ENCODE results near the gene ATP8B4. TPM values are rescaled to one million over a fixed set of nuclear protein-coding genes. Genes with fewer than 3 reads are reported as not detected.

Gene ATP8B4
- total RNA-seq, 1 donor: 90.2 TPM

DNA sequence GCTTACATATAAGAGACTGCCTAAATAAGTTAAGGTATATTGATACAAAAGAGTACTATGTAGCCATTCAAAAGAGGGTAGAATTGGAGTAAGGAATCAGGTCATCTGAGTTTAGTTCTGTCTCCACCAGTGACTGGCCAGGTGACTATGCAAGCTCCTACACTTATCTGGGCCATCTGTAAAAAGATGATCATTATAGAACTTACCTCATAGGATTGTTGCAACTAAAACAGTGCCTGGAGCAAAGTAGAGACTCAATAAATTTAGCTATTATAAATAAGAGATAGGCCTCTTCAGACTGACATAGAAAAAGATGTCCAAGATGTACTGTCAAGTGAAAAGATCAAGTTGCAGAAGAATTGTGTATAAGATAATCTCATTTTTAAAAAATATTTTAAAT is 1.7 kb upstream of the ATP8B4 start:
- TF ChIP-seq, protein P1, sequence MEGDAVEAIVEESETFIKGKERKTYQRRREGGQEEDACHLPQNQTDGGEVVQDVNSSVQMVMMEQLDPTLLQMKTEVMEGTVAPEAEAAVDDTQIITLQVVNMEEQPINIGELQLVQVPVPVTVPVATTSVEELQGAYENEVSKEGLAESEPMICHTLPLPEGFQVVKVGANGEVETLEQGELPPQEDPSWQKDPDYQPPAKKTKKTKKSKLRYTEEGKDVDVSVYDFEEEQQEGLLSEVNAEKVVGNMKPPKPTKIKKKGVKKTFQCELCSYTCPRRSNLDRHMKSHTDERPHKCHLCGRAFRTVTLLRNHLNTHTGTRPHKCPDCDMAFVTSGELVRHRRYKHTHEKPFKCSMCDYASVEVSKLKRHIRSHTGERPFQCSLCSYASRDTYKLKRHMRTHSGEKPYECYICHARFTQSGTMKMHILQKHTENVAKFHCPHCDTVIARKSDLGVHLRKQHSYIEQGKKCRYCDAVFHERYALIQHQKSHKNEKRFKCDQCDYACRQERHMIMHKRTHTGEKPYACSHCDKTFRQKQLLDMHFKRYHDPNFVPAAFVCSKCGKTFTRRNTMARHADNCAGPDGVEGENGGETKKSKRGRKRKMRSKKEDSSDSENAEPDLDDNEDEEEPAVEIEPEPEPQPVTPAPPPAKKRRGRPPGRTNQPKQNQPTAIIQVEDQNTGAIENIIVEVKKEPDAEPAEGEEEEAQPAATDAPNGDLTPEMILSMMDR (IDR thresholded peaks at IDR 0.05; ENCODE audit: insufficient read depth, low read depth, low read length): no peak
- peak; percentile 4 for DNase-seq (ENCODE audit: low read depth)
- no peak overlapping the region for H3K4me3 ChIP-seq (ENCODE audit: low read depth, low read length)

DNA sequence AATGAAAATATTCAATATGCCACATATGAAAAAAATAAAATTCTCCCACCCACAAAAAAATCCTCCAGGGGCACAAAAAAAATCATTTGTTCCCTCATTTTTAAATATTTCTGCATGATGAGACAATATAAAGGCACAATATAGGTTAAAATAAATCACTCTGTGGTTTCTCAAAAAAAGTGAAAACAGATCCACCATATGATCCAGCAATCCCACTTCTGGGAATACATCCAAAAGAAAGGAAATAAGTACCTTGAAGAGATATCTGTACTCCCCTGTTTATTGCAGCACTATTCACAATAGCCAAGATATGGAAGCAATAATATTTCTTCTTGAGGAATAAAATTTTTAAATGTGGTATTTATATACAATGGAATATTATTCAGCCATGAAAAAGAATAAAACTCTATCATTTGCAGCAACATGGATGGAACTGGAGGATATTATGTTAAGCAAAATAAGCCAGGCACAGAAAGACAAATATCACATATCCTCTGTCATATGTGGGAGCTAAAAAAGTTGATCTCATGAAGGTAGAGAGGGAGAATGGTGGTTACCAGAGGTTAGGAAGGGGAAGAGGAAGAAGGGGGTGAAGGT is 1.5 kb downstream of the ATP8B4 start:
- no peak overlapping the region for H3K4me3 ChIP-seq (ENCODE audit: low read depth, low read length)
- no peak for DNase-seq (ENCODE audit: low read depth)
- TF ChIP-seq, protein P1 (IDR thresholded peaks at IDR 0.05; ENCODE audit: insufficient read depth, low read depth, low read length): no peak

DNA sequence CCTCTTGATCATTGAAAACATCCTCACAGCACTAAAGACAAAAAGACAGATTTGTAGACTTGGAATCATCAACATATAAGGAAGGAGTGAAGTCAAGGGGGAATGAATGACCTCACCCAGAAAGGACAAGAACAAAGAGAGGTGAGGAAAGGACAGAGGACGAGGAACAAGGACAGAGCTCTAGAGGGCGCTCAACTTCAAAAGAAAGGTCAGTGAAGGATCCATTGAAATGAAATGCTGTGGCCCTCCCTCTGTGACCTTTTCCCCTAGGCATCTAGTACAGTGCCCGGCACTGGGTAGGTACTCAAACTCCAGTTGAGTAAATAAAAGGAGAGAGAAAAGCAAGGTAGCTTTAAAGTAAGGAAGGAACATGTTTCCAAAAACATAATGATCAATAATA is 2.6 kb downstream of the ATP8B4 start:
- TF ChIP-seq, protein P1 (IDR thresholded peaks at IDR 0.05; ENCODE audit: insufficient read depth, low read depth, low read length): peak; percentile 55
- peak; percentile 39 for DNase-seq (ENCODE audit: low read depth)
- no peak overlapping the region for H3K4me3 ChIP-seq (ENCODE audit: low read depth, low read length)

DNA sequence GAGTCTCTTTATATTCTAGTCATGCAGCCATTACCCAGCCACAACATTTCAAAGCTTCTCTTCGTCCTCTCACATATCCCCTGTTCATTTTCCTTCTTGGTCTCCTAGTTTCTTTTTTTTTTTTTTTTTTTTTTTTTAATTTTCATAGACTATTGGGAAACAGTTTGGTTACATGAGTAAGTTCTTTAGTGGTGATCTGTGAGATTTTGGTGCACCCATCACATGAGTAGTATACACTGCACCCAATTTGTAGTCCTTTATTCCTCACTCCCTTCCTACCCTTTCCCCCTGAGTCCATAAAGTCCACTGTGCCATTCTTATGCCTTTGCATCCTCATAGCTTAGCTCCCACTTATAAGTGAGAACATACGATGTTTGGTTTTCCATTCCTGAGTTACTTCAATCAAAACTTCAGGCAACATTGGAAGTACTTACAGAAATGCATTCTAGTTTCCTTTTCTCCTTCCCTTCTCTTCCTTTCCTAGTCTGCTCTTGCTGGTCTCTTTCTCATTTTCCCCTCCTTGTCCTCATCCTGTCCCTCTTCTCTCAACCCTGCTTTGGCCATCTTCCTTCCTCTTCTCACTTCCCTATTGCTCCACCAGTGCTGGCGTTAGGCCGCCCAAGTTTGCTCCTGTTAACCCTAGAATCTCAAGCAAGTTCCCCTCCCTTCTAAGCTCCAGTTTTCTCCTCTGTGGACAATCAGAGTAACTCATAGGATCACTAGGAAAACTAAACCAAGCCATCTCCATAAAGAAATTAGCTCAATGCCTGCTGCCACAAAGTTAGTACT is 4.8 kb downstream of the ATP8B4 start:
- no peak overlapping the region for H3K4me3 ChIP-seq (ENCODE audit: low read depth, low read length)
- TF ChIP-seq, protein P1 (IDR thresholded peaks at IDR 0.05; ENCODE audit: insufficient read depth, low read depth, low read length): no peak
- DNase-seq (ENCODE audit: low read depth): no peak

DNA sequence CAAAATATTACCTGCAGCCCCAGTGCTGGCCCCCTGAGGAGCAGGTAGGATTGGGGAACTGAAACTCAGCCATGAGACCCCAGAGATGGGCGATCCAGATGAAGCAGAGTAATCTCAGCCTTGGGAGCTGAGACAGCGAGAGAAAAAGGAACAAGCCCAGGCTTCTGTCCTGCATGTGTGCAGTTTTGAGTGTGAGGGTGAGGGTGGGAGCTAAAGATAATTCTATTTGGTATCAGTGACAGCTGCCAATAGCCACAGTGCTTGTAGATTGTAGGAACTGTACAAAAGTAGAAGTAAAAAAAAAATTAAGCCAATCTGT is 5.9 kb downstream of the ATP8B4 start:
- H3K4me3 ChIP-seq (ENCODE audit: low read depth, low read length): no peak overlapping the region
- TF ChIP-seq, protein P1 (IDR thresholded peaks at IDR 0.05; ENCODE audit: insufficient read depth, low read depth, low read length): no peak
- no peak for DNase-seq (ENCODE audit: low read depth)

DNA sequence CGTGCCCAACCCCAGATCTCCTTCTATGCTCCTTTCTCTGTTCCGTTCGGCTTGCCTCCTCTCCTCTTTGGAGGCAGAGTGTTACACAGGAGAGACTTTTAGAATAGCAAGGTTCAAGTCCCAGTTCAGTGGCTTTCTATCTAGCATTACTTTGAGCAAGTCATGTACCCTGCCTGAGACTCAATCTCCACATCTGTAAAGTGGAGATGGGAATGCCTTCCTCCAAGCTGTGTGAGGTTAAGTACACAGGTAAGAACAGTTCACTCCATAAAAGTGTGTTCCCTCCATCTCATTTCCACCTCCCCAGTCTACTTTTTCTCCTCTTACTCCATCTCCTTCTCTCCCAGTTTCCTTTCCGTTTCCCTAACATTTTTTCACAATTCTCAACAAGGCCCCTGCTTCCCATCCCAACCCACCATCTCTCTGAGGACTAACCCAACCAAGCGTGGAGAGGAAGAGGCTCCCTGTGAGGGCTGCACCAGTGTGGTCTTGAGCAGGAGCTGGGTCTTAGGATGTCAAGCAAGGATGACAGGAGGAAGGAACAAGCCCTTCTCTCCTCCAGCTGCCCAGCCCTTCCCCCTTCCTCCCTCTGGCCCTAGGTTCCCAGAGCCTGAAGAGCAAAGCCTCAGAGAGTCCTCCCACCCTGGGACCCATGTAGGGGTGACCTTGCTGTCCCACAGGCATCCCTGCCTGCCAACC is 6.4 kb downstream of the ATP8B4 start:
- DNase-seq (ENCODE audit: low read depth): no peak
- TF ChIP-seq, protein P1 (IDR thresholded peaks at IDR 0.05; ENCODE audit: insufficient read depth, low read depth, low read length): no peak
- no peak overlapping the region for H3K4me3 ChIP-seq (ENCODE audit: low read depth, low read length)
